H9 (cell line): ENCODE measurements around the gene MCFD2. TPM values are rescaled to one million over a fixed set of nuclear protein-coding genes. Genes with fewer than 3 reads are reported as not detected.

Experiments used
- DNase-seq: peaks from one replicate; pipeline ENCODE4 v3.0.0-alpha.2; 2017
- H2AFZ ChIP-seq: one replicate; pipeline ENCODE4 v1.6.1; 2013; ENCODE audit warnings: mild to moderate bottlenecking, low read length, control low read depth, moderate library complexity
- H2AK5ac ChIP-seq: 2 replicates; pipeline ENCODE4 v1.6.1; 2013; ENCODE audit warnings: low read length, control low read depth, mixed read lengths; ENCODE audit not compliant: insufficient read length
- H2BK120ac ChIP-seq: one replicate; pipeline ENCODE4 v1.6.1; 2013; ENCODE audit warnings: low read depth, mild to moderate bottlenecking, low read length, control low read depth, inconsistent platforms; ENCODE audit not compliant: poor library complexity, severe bottlenecking
- H2BK12ac ChIP-seq: 2 replicates; pipeline ENCODE4 v1.6.1; 2013; ENCODE audit warnings: low read length, control low read depth, mixed read lengths, low read depth; ENCODE audit not compliant: insufficient read length
- H2BK15ac ChIP-seq: 2 replicates; pipeline ENCODE4 v1.6.1; 2013; ENCODE audit warnings: low read depth, low read length, control low read depth
- H2BK20ac ChIP-seq: one replicate; pipeline ENCODE4 v1.6.1; 2013; ENCODE audit warnings: low read depth, mild to moderate bottlenecking, low read length, control low read depth, inconsistent platforms; ENCODE audit not compliant: poor library complexity, severe bottlenecking
- H2BK5ac ChIP-seq: 2 replicates; pipeline ENCODE4 v1.6.1; 2013; ENCODE audit warnings: low read length, control low read depth, mixed read lengths; ENCODE audit not compliant: insufficient read length
- H3K14ac ChIP-seq: 2 replicates; pipeline ENCODE4 v1.6.1; 2013; ENCODE audit warnings: low read length, control low read depth; ENCODE audit not compliant: insufficient read depth
- H3K18ac ChIP-seq: 2 replicates; pipeline ENCODE4 v1.6.1; 2013; ENCODE audit warnings: low read depth, mild to moderate bottlenecking, mixed read lengths, low read length, control low read depth; ENCODE audit not compliant: insufficient read length
- H3K23ac ChIP-seq: 2 replicates; pipeline ENCODE4 v1.6.1; 2013; ENCODE audit warnings: low read length, control low read depth, mixed read lengths, low read depth; ENCODE audit not compliant: insufficient read length
- H3K23me2 ChIP-seq: 2 replicates; pipeline ENCODE4 v1.6.1; 2013; ENCODE audit warnings: low read depth, mild to moderate bottlenecking, mixed read lengths, low read length, control low read depth; ENCODE audit not compliant: insufficient read length, poor library complexity, severe bottlenecking
- H3K27ac ChIP-seq: 2 replicates; pipeline ENCODE4 v1.5.1; 2013; ENCODE audit warnings: low read length, control low read depth, mixed read lengths, low read depth; ENCODE audit not compliant: insufficient read length
- H3K27me3 ChIP-seq: 2 replicates; pipeline ENCODE4 v1.6.1; 2013; ENCODE audit warnings: low read length, control low read depth, inconsistent platforms; ENCODE audit not compliant: insufficient read depth
- H3K4ac ChIP-seq: 2 replicates; pipeline ENCODE4 v1.6.1; 2013; ENCODE audit warnings: low read depth, mild to moderate bottlenecking, control low read depth, inconsistent platforms, low read length, moderate library complexity
- H3K4me1 ChIP-seq: 2 replicates; pipeline ENCODE4 v1.6.1; 2013; ENCODE audit warnings: low read length, control low read depth, inconsistent platforms; ENCODE audit not compliant: insufficient read depth
- H3K4me2 ChIP-seq: 2 replicates; pipeline ENCODE4 v1.6.1; 2013; ENCODE audit warnings: low read length, control low read depth, mixed read lengths; ENCODE audit not compliant: insufficient read length, insufficient read depth
- H3K56ac ChIP-seq: 2 replicates; pipeline ENCODE4 v1.6.1; 2013; ENCODE audit warnings: low read depth, mild to moderate bottlenecking, mixed read lengths, low read length, control low read depth; ENCODE audit not compliant: insufficient read length
- H3K79me1 ChIP-seq: 2 replicates; pipeline ENCODE4 v1.6.1; 2013; ENCODE audit warnings: low read depth, mild to moderate bottlenecking, moderate library complexity, low read length, control low read depth, inconsistent platforms; ENCODE audit not compliant: insufficient read depth, poor library complexity, severe bottlenecking
- H3K79me2 ChIP-seq: 2 replicates; pipeline ENCODE4 v1.6.1; 2013; ENCODE audit warnings: low read length, control low read depth, inconsistent platforms; ENCODE audit not compliant: insufficient read depth
- H3K9ac ChIP-seq: 2 replicates; pipeline ENCODE4 v1.6.1; 2013; ENCODE audit warnings: low read length, control low read depth, mixed read lengths; ENCODE audit not compliant: insufficient read length; ENCODE audit errors: extremely low read depth
- H3K9me3 ChIP-seq: one replicate; pipeline ENCODE4 v1.6.1; 2013; ENCODE audit warnings: low read depth, low read length, inconsistent platforms; ENCODE audit not compliant: control insufficient read depth
- H3T11ph ChIP-seq: one replicate; pipeline ENCODE4 v1.6.1; 2013; ENCODE audit warnings: mild to moderate bottlenecking, low read length, control low read depth, inconsistent platforms
- H4K20me1 ChIP-seq: one replicate; pipeline ENCODE4 v1.6.1; 2013; ENCODE audit not compliant: control insufficient read depth, insufficient read length, insufficient read depth
- H4K5ac ChIP-seq: 2 replicates; pipeline ENCODE4 v1.6.1; 2013; ENCODE audit warnings: low read depth, mild to moderate bottlenecking, mixed read lengths, low read length, control low read depth; ENCODE audit not compliant: insufficient read length
- H4K8ac ChIP-seq: replicated peaks from 2 replicates; pipeline ENCODE4 v1.6.1; 2013; ENCODE audit warnings: low read length, control low read depth, mixed read lengths, low read depth; ENCODE audit not compliant: insufficient read length
- H4K91ac ChIP-seq: 2 replicates; pipeline ENCODE4 v1.6.1; 2013; ENCODE audit warnings: low read depth, mild to moderate bottlenecking, moderate library complexity, mixed read lengths, low read length, control low read depth; ENCODE audit not compliant: insufficient read length
- H3K27ac Mint-ChIP-seq, 3 experiments: 2 replicates in 2 of 3; 3 replicates in 1 of 3; pipeline ENCODE4 v1.8.0; 2020 to 2021; ENCODE audit warnings: mixed read lengths in 3 of 3, mild to moderate bottlenecking in 1 of 3, moderate library complexity in 1 of 3
- H3K27me3 Mint-ChIP-seq: 2 replicates; pipeline ENCODE4 v1.8.0; 2021; ENCODE audit warnings: low read depth, mild to moderate bottlenecking, moderate library complexity, mixed read lengths
- H3K36me3 Mint-ChIP-seq, 3 experiments: 2 replicates in 2 of 3; 3 replicates in 1 of 3; pipeline ENCODE4 v1.8.0; 2020 to 2021; ENCODE audit warnings: low read depth in 3 of 3, mixed read lengths in 3 of 3; ENCODE audit not compliant: insufficient read depth in 1 of 3
- H3K4me1 Mint-ChIP-seq, 2 experiments: 2 replicates each; pipeline ENCODE4 v1.8.0; 2020; ENCODE audit warnings: mixed read lengths in 2 of 2
- H3K4me3 Mint-ChIP-seq, 2 experiments: 2 replicates in 1 of 2; 3 replicates in 1 of 2; pipeline ENCODE4 v1.8.0; 2020 to 2021; ENCODE audit warnings: mild to moderate bottlenecking in 2 of 2, mixed read lengths in 2 of 2, moderate library complexity in 1 of 2
- H3K9me3 Mint-ChIP-seq, 2 experiments: 2 replicates in 1 of 2; 3 replicates in 1 of 2; pipeline ENCODE4 v1.8.0; 2020; ENCODE audit warnings: mild to moderate bottlenecking in 2 of 2, mixed read lengths in 2 of 2, moderate library complexity in 1 of 2
- WGBS: extraction: QIAGEN DNeasy Blood & Tissue Kit; methylation state at CpG from one replicate; pipeline ENCODE4 v1.1.7; 2013; ENCODE audit warnings: missing lambda C conversion rate, low lambda C conversion rate, mixed read lengths; ENCODE audit not compliant: insufficient read length; ENCODE audit errors: extremely low coverage; 5-methylcytosine and 5-hydroxymethylcytosine counted together
- total RNA-seq: library from RNA; stranded (reverse); gene quantifications from 2 replicates; pipeline ENCODE4 v1.2.1, GENCODE V29; 2021
- TF ChIP-seq, protein P1 (sequence below): fragments of 200-600 bp; sonication (generic); conservative IDR thresholded peaks from 3 replicates; pipeline ENCODE4 v1.8.0; 2021; ENCODE audit warnings: antibody characterized with exemption, mild to moderate bottlenecking

MCFD2 gene
- total RNA-seq, 1 experiment from 2014 or later: 64.6 TPM

DNA sequence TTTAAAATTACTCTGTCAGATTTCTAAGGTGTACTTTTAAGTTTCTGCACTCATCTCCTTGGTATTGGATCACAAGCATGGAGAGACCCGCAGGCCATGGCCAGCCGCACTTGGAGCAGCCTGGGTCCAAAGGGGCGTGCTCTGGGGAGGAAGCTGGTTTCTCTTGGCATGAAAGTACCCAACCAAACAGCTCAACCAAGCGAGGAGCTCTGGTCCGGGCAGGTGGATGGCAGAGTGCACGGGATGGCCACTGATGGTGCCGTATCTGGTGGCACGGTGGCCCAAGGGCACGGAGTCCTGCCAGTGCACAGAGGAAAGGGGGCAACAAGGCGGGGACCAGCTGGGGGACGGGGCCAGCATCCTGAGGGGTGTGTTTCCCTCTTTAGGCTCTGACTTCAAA lies 32.2 kb upstream of the MCFD2 start:
- H3K4me3 Mint-ChIP-seq: no peak overlapping the region
- Histone ChIP-seq H3K79me1 (no peaks in the 10 kb centered on the region), H3K4me2 (no peak overlapping the region), H3K23me2 (no peaks in the 10 kb centered on the region), H3K23ac (no peak overlapping the region), H2BK120ac (no peak overlapping the region), H3K79me2 (no peaks in the 10 kb centered on the region), H4K91ac (no peak overlapping the region), H3K4ac (no peak overlapping the region), H3K14ac (no peak overlapping the region), H3T11ph (no peak overlapping the region), H3K27me3 (no peaks in the 10 kb centered on the region; the same call in 1 of the 2 replicates), H3K18ac (no peak overlapping the region), H2BK12ac (no peak overlapping the region), H4K20me1 (no peaks in the 10 kb centered on the region), H2AK5ac (no peak overlapping the region), H4K5ac (no peak overlapping the region), H2AFZ (no peak overlapping the region), H2BK5ac (no peak overlapping the region), H4K8ac (no peak overlapping the region), H3K4me1 (no peaks in the 10 kb centered on the region), H2BK15ac (no peak overlapping the region), H3K9me3 (no peaks in the 10 kb centered on the region), H3K9ac (no peak overlapping the region), H3K56ac (no peak overlapping the region), H2BK20ac (no peak overlapping the region), H3K27ac (no peak overlapping the region)
- H3K27ac Mint-ChIP-seq: no peak overlapping the region
- no peaks in the 10 kb centered on the region for H3K9me3 Mint-ChIP-seq
- H3K36me3 Mint-ChIP-seq: peaks cover 0 to 10% (median 2%) of the 10 kb centered on the region in 3 experiments; a peak in 3 of 7 replicates
- no CpG with 5 or more reads among the region's 11 CpGs for WGBS
- TF ChIP-seq, protein P1, sequence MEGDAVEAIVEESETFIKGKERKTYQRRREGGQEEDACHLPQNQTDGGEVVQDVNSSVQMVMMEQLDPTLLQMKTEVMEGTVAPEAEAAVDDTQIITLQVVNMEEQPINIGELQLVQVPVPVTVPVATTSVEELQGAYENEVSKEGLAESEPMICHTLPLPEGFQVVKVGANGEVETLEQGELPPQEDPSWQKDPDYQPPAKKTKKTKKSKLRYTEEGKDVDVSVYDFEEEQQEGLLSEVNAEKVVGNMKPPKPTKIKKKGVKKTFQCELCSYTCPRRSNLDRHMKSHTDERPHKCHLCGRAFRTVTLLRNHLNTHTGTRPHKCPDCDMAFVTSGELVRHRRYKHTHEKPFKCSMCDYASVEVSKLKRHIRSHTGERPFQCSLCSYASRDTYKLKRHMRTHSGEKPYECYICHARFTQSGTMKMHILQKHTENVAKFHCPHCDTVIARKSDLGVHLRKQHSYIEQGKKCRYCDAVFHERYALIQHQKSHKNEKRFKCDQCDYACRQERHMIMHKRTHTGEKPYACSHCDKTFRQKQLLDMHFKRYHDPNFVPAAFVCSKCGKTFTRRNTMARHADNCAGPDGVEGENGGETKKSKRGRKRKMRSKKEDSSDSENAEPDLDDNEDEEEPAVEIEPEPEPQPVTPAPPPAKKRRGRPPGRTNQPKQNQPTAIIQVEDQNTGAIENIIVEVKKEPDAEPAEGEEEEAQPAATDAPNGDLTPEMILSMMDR: no peak
- DNase-seq: no peak
- H3K4me1 Mint-ChIP-seq: peaks cover 19 to 28% of the 10 kb centered on the region in 2 experiments
- H3K27me3 Mint-ChIP-seq: peaks cover 6% of the 10 kb centered on the region
